Cardiac fibroblast (primary cell): ENCODE data around the gene SPI1.

Experiments
- DNase-seq, 2 donors: peaks; one replicate each; pipeline versions ENCODE4 v3.0.0 to v3.0.0-alpha.2; 2010; ENCODE audit warnings: low read depth in 2 of 2
- H3K4me3 ChIP-seq, 2 donors: replicated peaks in 1 of 2; 1 replicate in 1 of 2; 2 replicates in 1 of 2; pipeline ENCODE4 v1.5.1; 2011; ENCODE audit warnings: low read depth in 2 of 2, low read length in 2 of 2, mild to moderate bottlenecking in 2 of 2, moderate library complexity in 1 of 2
- TF ChIP-seq, protein P1 (sequence below): IDR thresholded peaks from one replicate; pipeline ENCODE4 v1.5.1; 2011; ENCODE audit warnings: low read depth, mild to moderate bottlenecking, low read length, inconsistent platforms

Gene SPI1

DNA sequence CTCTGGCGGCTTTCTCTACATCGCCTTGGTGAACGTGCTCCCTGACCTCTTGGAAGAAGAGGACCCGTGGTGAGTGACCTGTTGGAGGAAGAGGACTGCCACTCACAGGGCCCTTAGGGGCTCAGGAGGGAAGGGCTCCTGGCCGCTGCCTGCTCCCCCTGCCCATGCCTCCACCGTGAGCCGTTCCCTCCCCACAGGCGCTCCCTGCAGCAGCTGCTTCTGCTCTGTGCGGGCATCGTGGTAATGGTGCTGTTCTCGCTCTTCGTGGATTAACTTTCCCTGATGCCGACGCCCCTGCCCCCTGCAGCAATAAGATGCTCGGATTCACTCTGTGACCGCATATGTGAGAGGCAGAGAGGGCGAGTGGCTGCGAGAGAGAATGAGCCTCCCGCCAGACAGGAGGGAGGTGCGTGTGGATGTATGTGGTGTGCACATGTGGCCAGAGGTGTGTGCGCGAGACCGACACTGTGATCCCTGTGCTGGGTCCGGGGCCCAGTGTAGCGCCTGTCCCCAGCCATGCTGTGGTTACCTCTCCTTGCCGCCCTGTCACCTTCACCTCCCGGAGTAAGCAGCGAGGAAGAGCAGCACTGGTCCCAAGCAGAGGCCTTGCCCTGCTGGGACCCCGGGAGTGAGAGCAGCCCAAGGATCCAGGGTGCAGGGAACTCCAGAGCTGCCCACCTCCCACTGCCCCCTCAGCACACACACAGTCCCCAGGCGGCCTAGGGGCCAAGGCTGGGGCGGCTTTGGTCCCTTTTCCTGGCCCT lies 36.9 kb upstream of the SPI1 start:
- TF ChIP-seq, protein P1, sequence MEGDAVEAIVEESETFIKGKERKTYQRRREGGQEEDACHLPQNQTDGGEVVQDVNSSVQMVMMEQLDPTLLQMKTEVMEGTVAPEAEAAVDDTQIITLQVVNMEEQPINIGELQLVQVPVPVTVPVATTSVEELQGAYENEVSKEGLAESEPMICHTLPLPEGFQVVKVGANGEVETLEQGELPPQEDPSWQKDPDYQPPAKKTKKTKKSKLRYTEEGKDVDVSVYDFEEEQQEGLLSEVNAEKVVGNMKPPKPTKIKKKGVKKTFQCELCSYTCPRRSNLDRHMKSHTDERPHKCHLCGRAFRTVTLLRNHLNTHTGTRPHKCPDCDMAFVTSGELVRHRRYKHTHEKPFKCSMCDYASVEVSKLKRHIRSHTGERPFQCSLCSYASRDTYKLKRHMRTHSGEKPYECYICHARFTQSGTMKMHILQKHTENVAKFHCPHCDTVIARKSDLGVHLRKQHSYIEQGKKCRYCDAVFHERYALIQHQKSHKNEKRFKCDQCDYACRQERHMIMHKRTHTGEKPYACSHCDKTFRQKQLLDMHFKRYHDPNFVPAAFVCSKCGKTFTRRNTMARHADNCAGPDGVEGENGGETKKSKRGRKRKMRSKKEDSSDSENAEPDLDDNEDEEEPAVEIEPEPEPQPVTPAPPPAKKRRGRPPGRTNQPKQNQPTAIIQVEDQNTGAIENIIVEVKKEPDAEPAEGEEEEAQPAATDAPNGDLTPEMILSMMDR, result no peak
- H3K4me3 ChIP-seq, result no peak overlapping the region
- no peak for DNase-seq

DNA sequence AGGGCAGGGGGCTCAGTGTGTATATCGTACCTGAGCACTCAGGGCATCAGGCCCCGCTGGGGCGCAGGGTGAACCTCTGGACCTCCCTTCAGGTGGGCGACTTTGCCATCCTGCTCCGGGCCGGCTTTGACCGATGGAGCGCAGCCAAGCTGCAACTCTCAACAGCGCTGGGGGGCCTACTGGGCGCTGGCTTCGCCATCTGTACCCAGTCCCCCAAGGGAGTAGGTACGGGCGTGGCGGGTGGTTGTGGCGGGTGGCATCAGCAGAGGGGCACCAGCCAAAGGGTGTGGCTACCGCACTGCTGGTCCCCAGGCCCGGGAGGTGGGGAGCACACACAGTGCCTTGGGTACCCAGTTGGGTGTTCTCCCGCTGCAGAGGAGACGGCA lies 36.3 kb upstream of the SPI1 start:
- no peak for DNase-seq
- H3K4me3 ChIP-seq, result no peak overlapping the region

DNA sequence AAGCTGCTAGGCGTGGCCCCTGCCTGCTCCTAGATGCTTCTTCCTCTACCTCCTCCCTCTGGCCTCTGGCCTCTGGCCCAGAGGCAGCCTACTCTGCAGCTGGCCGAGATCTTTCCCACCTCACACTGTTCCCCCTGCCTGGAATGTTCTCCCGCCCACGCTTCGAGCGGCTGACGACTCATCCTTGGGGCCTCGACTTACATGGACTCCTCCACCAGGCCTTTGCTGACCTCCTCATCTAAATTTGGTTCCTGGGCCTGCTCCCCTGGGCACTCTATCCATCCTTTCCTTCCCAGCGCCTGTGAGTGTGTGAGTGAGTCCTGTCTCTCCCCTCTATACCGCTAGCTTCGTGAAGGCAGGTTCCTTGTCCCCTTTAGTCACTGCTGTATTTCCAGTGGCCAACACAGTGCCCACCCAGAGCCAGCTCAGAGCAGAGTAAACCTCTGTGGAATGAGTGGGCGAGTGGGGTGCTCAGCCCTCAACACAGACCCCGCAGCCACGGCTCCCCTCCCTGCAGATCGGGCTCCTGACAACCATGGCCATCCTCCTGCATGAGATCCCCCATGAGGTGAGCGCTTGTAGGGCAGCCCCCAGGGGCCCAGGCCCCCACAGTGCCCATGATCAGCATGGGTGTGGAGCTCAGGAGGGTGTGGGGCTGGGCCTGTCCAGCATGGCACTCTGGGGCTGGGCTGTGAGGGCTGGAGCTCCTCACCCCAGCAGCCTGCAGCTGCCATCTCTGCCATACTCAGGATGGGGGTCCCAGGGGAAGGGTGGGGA lies 35.7 kb upstream of the SPI1 start:
- H3K4me3 ChIP-seq, result no peak overlapping the region
- TF ChIP-seq, protein P1, result no peak
- DNase-seq, result peak; percentile 76 to 78

More for the DNA sequence above, 36.3 kb upstream of the SPI1 start:
- TF ChIP-seq, protein P1, result no peak

DNA sequence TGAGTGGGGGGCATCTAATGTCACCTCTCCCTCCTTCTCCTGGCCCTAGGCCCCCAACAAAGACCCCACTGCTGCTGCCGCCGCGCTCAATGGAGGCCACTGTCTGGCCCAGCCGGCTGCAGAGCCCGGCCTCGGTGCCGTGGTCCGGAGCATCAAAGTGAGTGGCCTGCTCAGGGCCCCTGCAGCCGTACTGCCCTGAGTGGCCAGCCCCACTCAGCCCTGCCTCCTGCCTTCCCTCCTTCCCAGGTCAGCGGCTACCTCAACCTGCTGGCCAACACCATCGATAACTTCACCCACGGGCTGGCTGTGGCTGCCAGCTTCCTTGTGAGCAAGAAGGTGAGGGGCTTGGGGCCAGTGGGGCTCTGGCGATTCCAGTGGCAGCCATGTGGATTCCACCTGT lies 35.0 kb upstream of the SPI1 start:
- H3K4me3 ChIP-seq, result no peak overlapping the region
- TF ChIP-seq, protein P1, result no peak
- DNase-seq, result no peak

DNA sequence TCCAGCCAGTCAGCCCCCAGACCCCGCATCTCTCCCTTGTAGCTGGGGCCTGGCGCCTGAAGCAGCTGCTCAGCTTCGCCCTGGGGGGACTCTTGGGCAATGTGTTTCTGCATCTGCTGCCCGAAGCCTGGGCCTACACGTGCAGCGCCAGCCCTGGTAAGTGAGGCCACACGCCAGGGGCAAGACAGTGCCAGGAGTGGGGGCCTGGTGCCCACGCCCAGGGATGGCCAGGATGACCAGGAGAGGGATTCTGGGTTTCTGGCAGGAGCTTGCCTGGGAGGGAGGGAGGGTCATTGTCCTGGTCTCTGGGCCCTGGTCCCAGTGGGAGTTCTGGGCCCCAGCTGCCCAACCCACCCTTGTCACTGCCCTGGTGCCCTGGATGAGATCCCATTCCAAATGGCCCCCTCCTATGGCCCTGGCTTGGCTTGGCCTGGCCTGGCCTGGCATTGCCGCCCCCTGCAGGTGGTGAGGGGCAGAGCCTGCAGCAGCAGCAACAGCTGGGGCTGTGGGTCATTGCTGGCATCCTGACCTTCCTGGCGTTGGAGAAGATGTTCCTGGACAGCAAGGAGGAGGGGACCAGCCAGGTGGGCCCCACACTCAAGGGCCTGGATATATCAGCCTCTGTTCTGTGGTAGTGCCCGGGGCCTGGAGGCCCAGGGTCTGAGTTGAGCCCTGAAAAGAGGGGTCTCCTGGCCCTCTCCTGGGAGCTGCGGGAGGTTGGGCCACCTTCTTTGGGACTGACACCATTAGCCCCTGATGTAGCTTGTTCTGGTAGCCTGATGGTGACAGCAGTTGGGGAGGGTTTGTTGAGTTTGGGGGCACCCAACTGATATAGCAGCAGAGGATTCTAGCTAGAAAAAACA lies 33.8 kb upstream of the SPI1 start:
- no peak overlapping the region for H3K4me3 ChIP-seq
- peak; percentile 53 to 57 for DNase-seq
- TF ChIP-seq, protein P1, result peak; percentile 93

DNA sequence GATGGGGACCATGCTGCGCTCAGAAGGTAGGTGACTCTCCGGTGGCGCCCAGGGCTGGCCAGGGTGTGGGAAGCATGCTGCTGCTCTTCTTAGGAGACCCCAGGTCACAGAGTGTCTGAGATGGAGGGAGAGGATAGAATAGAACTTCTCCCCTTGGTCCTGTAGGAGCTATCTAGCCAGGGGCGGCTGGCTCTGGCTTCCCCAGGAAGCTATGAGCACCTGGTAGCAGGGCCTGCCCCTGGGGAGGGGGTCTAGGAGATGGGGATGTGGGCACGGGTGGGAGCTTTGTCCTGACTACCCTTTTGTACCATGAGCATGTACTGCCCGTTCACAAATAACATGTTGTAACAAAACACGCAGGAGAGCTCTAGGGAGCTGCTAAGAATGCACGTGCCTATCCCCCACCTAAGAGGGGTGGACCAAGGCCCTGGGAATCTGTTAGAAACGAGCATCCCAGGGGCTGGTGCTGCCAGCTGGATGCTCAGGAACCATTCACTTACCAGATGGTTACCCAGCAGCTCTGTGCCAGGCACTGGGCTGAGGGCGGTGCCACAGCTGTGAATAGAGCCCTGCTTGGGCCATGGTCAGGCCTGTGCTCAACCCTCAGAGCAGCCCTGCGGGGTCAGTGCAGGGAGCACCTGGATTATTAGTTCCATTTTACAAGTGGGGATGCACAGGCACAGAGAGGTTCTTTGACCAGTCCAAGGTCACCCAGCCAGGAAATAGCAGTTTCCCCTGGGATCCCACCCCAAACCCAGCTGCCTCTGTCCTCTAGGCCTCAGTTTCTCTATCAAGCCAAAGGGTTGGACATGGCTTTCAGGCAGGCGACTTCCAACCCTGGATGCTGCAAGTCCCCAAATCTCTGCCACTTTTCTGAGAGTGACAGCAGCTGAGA lies 32.3 kb upstream of the SPI1 start:
- H3K4me3 ChIP-seq, result peak overlapping the region; percentile 64 to 80
- DNase-seq, result no peak
- TF ChIP-seq, protein P1, result no peak
